ENCODE results near the gene HDAC4.

DNA sequence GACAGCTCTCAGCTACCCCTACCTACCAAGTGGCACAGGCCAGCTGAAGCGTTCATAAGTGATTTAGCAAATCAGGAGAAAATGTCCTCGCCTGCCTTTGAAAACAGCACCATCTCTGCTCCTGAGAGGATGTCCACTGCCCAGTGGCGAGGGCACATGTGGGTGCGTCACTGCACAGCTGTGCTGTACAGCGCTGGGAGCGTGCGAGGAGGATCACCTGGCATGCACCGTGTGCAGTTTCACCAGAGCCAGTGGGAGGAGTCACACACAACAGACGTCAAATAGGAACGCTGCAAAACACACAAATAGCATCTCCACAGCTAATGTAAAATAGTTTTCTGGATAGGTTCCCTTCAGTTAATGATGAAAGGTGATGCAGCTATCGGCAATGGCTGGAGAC, 154.1 kb downstream of the HDAC4 start:
- TF ChIP-seq, protein P1, sequence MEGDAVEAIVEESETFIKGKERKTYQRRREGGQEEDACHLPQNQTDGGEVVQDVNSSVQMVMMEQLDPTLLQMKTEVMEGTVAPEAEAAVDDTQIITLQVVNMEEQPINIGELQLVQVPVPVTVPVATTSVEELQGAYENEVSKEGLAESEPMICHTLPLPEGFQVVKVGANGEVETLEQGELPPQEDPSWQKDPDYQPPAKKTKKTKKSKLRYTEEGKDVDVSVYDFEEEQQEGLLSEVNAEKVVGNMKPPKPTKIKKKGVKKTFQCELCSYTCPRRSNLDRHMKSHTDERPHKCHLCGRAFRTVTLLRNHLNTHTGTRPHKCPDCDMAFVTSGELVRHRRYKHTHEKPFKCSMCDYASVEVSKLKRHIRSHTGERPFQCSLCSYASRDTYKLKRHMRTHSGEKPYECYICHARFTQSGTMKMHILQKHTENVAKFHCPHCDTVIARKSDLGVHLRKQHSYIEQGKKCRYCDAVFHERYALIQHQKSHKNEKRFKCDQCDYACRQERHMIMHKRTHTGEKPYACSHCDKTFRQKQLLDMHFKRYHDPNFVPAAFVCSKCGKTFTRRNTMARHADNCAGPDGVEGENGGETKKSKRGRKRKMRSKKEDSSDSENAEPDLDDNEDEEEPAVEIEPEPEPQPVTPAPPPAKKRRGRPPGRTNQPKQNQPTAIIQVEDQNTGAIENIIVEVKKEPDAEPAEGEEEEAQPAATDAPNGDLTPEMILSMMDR (IDR thresholded peaks at IDR 0.05), result no peak
- TF ChIP-seq POLR2AphosphoS5 (IDR thresholded peaks at IDR 0.05; ENCODE audit: insufficient read depth in 1 of 2, low read depth in 1 of 2) (no peak), POLR2A (IDR thresholded peaks at IDR 0.05) (no peak)
